ENCODE measurements around the gene EYA2.
A peak's percentile ranks its signal among the peaks of the same experiment; 100 is the strongest.

Gene EYA2

DNA sequence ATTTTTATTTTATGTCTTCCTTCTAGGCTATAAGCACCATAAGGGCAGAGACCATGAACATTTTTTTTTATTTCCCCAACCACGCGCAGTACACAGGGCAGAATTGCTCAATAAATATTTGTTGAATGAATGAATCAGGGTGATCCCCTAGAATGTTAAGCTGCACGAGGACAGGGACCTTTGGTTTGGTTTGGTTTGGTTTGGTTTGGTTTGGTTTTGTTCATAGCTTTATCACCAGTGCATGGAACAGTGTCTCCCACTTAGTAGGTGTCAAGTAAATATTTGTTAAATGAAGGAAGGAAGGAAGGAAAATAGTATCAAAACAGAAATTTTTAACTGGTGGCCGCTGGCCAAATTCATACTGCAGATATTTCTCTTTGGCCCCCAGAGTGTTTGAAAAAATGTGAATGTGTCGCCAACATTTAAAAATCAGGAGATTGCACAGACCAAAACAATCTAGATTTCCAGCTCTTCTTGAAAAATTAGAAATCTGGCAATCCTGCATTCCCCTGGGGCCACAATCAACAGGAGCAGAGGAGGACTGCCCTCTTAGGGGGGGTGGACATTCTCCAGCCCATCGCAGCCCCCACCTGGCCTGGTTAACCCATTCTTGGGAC, 205.3 kb downstream of the EYA2 start:
- DNase-seq (ENCODE audit: low spot score): no peak
- no peak for FAIRE-seq

DNA sequence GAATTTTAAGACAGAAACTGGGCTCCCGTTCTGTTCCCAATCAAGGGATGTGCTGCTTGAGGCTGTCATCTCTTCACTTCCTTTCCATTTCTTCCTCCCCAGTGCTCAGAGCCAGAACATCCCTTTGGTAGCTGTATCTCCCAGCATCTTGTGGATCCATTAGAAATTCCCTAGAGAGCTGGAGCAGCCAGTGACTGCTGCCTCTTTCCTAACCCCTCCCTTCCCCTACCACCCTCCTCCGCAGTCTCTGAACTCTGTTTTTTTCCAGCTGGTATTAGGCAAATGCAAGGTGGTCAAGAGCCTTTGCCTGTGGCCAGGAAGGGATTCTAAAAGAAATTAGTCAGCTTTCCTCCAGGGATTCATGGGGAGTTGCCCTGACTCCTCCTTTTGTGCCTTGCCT, 208.0 kb downstream of the EYA2 start:
- no peak for DNase-seq (ENCODE audit: low spot score)
- no peak for FAIRE-seq

DNA sequence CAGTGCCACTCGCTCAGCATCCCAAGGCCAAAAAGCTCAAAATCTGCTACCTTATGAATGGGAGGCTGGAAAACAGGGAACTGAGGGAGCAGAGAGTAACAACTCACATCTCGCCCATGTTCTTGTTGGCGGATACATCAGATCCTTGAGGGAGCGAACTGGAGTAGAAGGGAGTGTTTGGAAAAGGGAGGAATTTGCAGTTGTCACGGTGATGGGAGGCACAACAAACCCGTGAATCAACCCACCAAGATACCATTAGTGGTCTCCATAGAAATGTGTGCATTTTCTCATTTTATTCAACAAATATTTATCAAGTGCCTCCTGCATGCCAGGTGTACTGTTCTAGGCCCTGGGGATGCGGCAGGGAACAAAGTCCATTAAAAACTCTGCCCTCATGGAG, 212.1 kb downstream of the EYA2 start:
- FAIRE-seq (no peak), DNase-seq (ENCODE audit: low spot score) (no peak)

DNA sequence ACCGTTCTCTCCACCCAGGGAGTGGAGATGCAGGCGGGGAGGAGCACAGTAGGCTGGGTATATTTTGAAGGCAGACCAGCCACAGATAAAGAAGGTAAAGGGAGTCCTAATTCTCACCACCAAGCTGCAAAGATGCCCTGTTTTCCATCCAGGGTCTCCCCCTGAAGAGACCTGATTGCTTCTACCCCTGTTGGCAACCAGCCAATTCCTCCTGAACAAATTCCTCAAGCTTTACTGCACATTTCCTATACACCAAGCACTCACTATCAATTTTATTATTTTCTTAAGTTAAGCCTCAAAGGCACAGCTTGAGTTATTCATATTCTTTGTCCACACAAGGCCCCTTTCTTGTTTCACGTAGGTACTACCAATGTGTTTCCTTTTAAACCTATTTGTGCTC, 214.4 kb downstream of the EYA2 start:
- DNase-seq (ENCODE audit: low spot score) (no peak), FAIRE-seq (no peak)

DNA sequence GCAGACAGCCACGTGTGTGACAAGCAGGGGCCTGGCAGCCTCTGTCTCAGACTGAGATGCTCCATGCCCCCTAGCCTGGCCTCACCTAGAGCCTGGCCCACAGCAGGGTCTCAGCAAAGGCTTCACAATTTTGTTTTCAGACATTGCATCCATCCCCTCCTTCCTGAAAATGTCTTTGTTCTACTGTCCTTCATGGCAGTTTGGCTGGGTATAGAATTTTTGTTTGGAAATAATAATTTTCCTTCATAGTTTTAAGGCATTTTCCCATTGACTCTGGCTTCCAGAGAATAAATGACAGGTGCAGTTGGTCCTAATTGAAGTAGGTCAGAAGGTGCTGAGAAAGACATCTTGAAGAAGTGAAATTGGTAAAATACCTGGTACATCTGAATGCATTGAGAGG, 216.2 kb downstream of the EYA2 start:
- DNase-seq (ENCODE audit: low spot score) (no peak), FAIRE-seq (no peak)

DNA sequence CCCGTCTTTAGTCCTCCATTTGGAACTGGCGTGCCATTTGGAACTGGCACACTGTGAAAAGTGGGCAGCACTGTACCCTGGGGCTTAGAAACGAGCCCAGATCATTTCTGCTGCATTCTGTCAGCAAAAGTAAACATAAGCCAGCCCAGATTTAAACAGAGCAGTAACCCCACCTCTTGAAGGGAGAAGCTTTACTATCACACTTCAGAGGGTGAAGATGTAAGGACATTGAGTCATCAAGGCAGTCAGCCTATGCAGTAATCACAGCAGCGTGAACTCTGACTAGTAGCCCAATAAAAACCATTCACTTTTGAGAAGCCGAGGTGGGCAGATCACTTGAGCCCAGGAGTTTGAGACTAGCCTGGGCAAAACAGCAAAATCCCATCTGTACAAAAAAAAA, 216.9 kb downstream of the EYA2 start:
- FAIRE-seq: no peak

DNA sequence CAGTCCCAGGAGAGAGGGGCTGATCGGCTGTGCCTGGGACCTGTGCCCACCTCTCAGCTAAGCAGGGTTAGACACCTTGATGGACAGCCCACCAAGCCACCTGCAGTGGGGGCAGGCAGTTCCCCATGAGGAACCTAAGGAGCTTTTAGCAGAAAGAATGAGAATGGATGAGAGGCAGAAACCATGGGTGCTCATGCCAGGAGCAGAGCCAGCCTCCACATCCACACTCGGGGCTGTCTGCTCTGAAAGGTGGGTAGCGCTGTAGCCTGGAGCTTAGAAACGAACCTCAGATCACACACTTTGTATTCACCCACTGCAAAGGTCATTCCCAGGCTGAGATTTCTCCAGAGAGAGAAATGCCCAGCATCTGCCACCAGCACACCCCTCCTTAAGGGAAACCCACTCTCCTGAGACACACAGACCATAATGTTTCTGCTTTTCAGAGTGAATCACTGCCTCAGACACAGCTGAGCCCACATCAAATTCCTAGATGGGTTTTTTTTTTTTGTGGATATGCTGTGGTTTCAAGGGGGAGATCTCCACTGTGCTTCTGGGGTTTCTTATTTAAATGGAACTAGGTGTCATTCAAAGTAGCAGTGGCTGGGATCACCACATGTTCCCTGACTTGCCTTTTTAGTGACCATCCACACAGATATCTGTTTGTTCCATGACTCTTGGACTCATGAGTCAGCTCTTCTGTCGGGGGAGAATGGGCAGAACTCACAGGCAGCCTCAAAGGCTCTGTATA, 218.9 kb downstream of the EYA2 start:
- DNase-seq (ENCODE audit: low spot score) (peak; percentile 79), FAIRE-seq (no peak)

More for the DNA sequence above, 216.9 kb downstream of the EYA2 start:
- DNase-seq (ENCODE audit: low spot score): no peak

DNA sequence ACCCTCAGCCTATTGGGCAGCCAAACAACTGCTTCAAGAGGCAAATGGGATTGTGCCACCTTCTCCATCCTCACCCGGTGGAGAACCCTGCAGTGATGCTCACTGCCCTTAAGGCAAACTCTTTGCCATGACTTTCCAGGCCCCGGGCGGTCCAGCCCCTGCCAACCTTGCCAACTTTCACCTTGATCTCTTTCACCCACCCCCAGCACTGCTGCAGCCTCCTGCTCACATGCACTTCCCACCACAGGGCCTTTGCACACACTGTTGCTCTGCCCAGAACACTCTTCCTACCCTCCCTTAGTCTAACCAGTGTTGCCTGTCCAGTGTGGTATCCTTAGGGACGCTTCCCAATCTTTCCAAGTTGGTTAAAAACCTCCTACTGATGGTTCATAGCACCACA, 221.1 kb downstream of the EYA2 start:
- FAIRE-seq: peak; percentile 9
- no peak for DNase-seq (ENCODE audit: low spot score)

DNA sequence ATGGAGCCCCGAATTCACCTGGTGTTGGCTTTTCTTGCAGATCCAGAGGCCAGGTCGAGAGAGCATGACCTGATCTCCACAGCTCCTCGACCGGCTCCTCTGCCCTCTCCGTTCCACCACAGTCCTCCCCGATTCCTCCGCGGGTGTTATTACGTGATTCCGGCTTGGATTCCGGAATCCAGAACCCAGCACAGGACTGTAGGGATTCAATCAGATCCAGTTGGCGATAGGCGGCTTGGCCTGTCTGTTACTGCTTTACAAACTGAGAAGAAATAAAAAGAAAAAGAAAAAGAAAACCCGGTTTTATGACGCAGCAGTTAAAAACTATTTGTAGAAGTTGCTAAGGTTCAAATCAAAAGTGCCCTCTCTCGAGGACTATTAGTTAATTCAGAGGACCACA, 222.7 kb downstream of the EYA2 start:
- DNase-seq (ENCODE audit: low spot score) (no peak), FAIRE-seq (no peak)

DNA sequence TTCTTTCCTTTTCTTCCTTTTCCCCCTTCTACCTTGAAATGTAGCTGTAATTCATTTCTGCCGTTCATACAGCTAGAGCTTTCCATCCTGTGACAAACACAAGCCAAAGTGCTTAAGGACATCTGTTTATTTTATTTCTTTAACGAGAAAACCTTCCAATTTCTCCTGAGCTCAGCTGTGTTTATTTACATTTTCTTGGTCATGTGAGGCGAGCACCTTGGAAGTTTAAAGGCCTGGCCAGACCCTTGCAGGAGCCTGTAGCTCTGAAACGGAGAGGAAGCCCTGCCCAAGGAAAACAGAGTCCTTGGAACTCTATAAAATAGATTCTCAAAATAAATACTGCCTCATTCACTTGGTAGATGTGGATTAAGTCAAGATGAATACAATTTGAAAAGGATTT, 223.1 kb downstream of the EYA2 start:
- FAIRE-seq (no peak), DNase-seq (ENCODE audit: low spot score) (no peak)

DNA sequence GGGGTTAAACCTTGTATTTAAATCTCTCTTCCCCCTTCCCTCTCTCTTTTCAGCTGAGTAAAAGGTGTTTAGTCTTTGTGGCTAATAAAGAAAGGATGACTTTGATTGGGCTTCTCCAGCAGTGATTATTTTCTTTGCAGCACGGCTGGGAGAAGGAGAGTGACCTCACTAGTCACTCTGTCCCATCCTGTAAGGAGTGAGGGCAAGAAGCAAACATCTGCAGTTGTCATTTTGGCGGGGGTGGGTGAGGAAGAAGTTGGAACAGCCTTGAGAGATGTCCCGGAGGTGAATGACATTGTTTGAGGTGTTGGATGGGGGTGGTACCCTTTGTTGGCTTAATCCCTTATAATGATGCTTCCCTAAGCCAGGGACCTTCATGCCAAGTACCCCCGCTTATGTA, 223.6 kb downstream of the EYA2 start:
- DNase-seq (ENCODE audit: low spot score): no peak
- FAIRE-seq: peak; percentile 68

DNA sequence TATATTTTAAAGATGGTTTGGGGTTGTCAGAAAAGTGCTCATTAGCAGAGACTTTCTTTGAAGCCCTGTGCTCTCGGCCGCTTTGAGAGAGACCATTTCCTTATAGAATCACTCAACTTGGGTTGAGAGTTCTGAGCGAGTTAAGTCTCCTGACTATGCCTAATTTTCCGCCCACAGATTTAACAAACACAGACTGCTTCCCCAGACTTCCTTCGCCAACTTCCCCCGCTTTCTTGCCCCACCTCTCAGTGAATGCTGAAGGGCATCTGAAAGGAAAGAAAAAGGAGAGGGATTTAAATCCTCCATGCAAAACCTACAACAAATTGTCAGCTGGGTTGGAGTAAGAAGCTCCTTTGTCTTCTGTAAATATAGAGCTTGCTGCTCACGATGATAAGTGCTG, 224.0 kb downstream of the EYA2 start:
- FAIRE-seq: no peak
- DNase-seq (ENCODE audit: low spot score): no peak

DNA sequence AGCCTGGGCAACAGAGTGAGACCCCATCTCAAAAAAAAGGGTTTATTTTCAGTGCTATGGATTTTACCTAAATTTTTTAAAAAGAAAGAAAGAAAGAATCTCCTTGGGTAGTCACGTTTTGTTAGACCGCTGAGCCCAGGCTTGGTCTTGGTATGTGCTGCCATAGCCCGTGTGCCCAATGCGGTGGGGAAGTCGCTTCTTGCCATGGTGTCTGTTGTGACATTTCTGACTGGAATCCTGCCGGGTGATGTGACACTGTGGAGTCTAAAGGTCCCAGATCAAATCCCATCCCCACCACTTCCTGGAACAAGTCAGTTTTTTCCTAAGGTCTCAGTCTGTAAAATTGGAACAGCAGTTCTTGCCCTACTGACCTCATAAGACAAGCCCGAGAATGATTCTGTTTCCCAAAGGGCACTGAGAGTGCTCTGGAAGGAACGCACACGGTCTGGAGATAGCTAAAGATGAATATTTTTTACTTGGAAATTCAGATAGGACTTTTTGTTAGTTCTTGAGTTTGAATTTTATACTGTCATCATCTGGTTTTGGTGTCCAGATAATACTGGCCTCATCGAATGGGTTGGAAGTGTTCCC, 225.8 kb downstream of the EYA2 start:
- no peak for DNase-seq (ENCODE audit: low spot score)
- no peak for FAIRE-seq

DNA sequence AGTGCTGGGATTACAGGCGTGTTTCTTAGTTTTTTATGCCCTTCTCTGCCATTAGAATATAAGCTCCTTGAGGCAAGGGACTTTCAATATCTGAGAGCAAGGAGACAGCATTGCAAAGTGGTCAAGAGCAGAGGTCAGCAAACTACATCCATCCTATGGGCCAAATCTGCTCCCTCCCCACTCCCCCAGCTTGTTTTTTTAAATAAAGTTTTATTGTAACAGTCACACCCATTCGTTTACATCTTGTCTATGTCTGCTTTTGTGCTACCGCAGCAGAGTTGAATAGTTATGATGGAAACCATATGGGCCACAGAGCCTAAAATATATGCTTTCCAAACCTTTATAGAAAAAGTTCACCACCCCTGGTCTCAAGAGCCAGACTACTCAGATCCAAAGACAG, 227.9 kb downstream of the EYA2 start:
- DNase-seq (ENCODE audit: low spot score) (no peak), FAIRE-seq (no peak)

DNA sequence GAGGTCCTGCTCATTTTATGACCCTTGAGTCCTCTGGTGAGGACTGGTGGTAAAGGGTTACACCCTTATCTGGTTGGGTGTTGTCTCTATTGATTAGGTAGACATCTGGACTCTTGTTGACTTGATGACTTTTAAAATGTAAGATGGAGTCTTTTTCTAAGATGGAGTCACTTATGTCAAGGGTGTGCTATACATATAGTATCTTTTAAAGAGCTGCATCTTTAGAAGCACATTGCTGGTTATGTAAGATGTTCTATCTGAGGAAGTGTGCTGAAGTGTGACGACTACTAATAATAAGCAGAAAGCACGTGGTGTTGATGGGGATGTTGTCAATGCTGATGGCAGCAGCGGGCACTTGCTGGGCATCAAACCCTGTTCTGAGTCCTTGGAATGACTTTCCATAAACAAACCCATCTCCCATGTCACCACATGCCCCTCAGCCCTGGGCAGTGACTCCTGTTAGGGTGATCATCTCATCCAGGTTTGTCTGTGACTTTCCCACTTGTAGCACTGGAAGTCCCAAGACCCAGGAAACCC, 229.6 kb downstream of the EYA2 start:
- FAIRE-seq (peak; percentile 79), DNase-seq (ENCODE audit: low spot score) (peak; percentile 65)

DNA sequence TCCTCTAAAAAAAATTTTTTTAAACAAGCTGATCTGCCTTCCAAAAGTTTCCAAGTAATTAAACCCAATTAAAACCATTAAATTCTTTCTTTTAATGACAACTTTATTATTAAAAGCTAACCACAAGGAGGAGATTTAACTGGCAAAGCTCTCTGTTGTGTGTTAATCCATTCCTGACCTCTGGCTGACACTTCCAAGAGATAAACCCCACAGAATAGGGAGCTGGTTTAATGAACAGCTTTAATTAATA, 230.8 kb downstream of the EYA2 start:
- DNase-seq (ENCODE audit: low spot score) (no peak), FAIRE-seq (no peak)

DNA sequence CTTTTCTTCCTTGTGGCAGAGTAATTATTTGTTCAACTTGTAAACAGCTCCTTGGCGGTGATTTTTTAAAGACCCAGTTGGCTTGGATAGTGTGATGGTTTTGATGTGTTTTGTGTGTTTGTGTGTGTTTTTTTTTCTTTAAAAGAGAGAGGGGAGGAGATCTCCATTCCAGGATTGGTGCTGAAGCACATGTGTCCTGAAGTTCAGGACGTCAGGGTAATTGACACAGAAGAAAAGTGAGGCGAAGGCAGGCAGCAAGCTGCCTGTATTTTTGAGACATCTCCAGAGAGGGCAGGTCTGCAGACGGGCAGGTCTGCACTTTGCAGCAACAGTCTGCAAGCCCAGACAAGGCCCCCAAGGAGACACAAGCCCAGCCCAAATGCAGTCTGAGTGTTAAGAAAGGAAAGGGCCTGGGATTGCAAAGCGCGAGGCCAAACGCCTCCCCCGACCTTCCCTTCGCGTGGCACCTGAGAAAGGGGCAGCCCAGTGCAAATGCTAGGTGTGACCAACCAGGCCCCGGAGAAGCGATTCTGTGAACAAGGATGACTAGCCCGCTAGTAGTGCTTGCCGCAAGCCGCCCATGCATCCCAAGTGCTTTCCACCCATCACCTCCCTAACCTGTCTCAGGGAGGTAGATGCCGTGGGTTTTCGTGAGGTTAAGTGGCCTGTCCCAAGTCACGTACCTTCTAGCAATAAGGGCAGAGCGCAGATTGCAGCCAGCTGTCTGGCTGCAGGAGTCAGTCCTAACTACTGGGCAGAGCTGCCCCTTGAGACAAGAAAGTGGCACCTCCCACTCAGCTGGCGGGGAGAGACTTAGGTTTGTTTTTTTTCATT, 231.3 kb downstream of the EYA2 start:
- peak; percentile 66 for DNase-seq (ENCODE audit: low spot score)
- peak; percentile 87 for FAIRE-seq

DNA sequence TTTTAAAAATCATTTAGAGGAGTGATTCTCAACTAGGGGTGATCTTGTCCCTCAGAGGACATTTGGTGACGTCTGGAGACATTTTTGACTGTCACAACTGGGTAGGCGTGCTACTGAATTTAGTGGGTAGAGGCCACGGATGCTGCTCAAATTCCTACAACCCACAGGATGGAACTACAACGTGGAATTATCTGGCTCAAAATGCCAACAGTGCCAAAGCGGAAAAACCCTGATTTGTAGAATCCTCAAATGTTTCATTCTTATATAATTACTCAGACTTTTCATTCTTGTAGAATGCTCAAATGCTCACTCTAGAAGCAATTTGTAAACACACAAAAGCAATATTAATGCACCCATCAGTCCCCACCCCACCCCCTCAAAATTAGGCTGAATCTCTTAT, 232.1 kb downstream of the EYA2 start:
- no peak for FAIRE-seq

DNA sequence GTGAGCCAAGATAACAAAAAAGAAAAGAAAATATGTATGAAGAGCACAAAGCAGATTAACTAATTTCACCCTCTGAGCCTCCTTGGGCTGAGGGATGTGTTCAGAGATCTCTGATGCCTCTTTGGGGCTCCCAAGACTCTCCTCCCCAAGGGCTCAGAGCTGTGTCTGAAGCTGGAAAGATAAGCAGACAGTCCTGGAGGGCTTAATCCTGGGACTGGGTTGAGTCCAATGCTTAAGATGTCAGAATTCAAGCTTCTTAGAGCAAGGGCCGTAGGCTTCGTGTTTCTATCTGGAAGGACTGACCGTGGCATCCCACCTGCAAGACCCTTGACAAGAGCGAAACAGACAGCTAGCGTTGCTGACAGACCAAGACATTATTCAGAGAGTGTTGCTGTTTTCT, 232.9 kb downstream of the EYA2 start:
- FAIRE-seq (peak; percentile 58), DNase-seq (ENCODE audit: low spot score) (no peak)

More for the DNA sequence above, 232.1 kb downstream of the EYA2 start:
- DNase-seq (ENCODE audit: low spot score): no peak

DNA sequence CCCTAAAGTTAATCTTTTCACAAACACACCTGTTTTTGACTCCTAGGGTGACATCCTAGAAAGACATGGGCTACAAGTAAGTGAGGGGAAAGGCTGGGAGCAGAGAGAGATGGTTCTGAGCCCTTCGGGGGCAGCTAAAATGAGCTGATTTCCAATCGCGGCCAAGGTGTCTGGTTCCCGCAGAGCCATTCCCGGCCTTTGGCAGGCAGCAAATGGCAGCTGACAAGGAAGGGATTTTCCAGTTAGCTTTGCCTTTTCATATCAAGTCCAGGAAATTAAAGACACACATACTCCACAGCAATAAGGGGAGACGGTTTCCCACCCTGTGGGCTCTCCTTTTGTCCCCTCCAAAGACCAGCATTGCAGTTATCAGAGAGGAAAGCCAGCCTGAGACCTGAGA, 233.4 kb downstream of the EYA2 start:
- DNase-seq (ENCODE audit: low spot score): no peak
- no peak for FAIRE-seq

DNA sequence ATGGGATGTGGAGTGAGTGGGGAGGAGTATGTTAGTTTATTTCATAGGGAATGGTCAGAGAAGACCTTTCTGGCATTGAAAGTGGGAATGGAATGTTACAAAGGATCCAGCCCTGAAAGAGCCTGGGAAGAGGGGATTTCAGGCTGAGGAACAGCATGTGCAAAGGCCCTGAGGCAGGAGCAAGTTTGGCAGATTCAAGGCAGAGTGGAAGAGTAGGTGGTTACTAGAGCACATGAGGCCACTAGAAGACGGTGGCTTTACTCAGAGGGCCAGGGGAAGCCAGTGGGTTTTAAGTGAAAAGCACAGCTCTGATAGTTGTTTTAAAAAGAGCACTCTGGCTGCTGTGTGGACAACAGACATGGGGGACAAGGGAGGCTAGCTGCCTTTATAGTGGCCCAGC, 234.7 kb downstream of the EYA2 start:
- FAIRE-seq (no peak), DNase-seq (ENCODE audit: low spot score) (no peak)

DNA sequence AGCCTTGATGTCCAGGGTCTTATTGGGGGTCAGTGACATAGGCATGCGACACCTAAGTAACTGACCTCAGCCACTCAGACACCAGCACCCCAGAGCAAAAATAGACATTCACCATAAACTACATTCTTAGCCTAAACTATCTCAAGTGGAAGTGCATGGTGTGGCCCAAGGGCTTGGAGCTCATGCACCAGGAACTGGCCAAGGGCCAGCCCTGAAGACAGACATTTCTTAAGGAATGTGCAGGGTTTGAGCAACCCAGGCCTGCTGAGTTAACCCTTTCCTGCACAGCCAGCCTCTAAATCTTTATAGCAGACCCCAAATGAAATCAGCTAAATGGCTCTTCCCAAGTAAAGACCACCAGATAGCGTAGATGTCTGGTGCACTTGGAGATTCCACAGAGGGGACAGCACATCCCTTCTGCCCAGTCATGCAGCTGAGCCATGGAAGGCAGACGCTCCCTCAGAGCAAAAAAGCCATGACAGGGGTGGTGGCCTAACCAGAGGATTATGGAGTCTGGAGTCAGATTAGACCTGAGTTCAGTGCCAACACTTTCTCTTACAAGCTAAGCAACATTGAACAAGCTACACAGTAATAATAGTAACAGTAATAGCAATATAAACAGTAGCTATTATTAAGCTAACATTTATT, 239.3 kb downstream of the EYA2 start:
- FAIRE-seq (peak; percentile 98), DNase-seq (ENCODE audit: low spot score) (peak; percentile 87)

Measured in urothelium cell line (cell line).